AML-193 (cell line): ENCODE results near the gene GATA2.
A peak's percentile ranks its signal among the peaks of the same experiment; 100 is the strongest.

Source experiments
- DNase-seq, 2 experiments: peaks; one replicate each; lab custom pipeline; 2025; lab: John Stamatoyannopoulos, UW

The GATA2 gene

DNA sequence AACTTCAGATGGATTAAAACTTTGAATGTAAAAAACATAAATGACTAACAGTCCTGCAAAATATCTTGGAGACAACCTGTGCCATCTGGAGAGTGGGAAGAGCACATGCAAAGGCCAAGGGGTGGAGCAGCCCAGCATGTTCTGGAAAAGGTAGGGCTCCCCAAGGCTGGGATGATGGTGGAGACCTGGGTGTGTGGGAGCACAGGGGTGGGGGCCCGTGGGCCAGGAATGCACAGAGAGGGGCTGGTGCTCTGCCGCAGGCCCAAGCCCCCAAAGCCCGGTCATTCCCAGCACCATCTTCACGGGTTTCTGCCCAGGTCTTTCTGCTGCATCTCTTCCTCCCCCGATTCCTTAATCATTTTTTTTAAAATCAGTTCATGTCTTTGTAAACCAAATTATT, 9.7 kb upstream of the GATA2 start:
- DNase-seq, result no peak

DNA sequence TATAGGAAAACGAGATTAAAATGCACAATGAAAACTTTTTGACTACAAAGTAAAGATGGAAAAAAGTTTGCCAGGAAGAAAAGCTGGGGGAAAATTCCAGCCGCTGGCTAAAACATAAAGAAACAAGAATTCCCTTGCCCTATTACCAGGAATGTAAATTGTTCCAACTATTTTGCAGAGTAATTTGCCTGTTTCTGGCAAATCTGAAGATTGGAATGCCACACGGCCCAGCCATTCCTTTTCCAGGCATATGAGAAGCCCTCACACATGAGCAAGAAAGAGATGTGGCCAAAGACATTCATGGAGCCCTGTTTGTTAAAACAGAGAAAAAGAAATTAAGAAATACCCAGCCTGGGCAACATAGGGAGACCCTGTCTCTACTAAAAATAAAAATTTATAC, 8.4 kb upstream of the GATA2 start:
- DNase-seq, result no peak

DNA sequence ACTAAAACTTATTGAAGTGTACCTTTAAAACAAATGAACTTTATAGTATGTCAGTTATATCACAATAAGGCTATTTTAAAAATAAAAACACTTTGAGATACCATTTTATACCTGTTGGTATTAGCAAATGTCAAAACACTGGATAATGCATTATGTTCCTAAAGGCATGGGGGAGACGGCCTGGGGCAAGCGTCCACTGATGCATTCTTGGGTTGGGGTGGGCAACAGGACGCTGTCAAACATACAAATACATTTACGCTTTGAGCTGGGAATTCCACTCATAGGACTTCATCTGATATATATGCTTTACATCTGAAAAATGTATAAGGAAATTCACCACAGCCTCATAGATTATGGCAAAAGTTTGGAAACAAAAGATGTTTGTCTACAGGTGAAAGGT, 7.6 kb upstream of the GATA2 start:
- DNase-seq, result no peak

DNA sequence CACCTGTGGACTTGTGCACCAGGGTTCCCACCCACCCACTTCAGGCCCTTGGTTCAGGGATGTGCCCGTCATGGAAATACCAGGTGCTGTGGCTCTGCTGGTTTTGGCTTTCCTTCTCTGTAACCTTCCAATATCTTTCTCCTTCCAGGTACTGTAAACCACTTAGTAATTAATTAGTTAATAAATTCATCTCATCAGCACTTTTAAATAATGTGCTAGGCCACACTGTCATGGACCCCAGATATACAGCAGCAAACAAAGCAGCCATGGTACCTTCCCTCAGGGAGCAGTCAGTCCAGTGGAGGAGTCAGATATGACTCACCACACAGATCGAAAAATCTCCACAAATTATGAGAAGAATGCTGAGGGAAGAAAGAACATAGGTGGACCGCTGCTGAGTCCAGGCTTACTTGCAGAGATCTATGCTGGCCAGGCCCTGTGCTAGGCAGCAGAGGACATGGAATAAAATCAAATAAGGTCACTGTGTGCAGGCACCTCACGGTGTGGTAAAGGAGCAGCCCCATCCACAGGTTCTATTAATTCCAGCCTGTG, 6.8 kb upstream of the GATA2 start:
- DNase-seq, result no peak

DNA sequence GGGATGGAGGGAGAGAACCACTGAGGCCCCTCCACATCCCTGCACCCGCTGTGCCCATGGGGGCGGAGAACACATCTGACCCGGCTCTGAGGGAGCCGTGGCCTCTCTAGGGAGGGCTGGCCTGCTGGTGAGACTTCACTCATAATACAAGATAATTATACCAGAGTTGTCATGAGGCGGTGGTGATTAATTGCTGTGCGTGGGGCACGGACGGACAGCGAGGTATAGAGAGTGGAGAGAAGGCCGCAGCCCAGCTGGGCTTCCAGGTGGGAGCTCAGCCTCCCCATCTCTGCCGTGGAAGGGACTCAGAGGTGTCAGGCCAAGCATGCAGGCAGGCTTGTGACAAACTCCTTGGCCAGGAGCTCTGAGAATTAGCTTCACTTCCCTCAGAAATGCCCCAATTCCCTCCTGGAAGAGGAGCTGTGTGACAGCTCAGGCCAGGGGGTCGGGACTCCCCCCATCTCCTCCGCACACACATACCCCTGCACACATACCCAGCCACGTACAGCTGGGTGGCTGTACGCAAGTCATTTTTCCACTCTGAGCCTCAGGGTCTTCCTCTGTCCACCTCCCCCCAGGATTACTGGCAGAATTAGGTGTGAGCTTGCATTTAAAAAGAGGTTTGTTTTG, 6.0 kb upstream of the GATA2 start:
- DNase-seq, result no peak

DNA sequence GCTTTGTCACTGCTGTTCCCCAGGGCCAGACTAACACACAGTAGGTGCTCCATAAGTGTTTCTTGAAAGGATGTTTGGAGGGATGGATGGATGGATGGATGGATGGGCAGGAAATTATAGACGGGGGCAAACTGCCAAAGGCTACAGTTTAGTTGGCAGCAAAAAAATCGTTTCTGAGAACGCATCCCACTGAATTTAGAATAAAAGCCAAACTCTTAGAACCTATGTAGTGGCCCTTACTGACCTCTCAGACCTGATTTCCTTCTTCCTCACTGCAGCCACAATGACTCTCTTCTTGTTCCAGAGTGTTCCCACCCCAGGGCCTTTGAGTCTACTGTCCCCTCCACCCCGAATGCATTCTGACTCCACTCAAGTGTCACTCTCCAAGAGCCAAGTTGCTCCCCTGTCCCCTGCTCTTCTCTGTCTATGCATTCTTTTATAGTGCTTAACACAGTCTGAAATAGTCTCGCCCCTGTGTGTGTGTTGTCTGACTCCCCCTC, 5.2 kb upstream of the GATA2 start:
- no peak for DNase-seq

- peak; percentile 49 to 53 for DNase-seq
Measured at GRCh38 chr3:128497305-128498126, 4.5 kb upstream of the GATA2 start.

DNA sequence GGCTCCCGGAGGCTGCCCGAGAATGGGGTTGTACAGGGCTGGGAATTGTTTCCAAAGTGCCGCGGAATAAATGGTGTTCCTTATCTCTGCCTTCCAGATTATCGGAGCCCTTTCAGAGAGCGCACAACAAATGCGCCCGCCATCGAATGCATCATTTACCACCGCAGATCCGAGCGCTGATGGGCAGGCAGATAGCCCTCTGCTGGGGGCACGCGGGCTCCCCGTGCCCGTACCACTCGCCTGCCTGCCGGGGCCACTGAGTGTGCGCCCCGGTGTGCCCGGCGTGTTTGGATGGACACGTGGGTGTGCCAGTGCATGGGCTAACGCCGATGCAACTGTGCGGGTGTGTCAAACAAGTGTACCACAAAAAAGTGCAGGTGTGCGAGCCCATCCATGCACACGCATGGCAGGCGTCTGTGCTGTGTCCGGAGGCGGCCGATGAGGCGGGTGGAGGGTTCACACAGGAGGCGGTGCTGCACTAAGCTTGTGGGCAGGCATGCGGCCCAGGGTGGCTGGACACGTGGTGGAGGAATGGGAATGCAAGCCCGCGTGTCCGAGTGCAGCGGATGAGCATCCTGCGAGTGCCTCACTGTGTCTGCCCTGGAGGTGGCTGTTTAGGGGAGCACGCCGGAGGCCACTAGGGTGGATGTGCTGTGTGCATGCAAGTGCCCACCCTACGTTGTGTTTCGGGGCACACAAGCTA, 3.8 kb upstream of the GATA2 start:
- DNase-seq, result no peak

DNA sequence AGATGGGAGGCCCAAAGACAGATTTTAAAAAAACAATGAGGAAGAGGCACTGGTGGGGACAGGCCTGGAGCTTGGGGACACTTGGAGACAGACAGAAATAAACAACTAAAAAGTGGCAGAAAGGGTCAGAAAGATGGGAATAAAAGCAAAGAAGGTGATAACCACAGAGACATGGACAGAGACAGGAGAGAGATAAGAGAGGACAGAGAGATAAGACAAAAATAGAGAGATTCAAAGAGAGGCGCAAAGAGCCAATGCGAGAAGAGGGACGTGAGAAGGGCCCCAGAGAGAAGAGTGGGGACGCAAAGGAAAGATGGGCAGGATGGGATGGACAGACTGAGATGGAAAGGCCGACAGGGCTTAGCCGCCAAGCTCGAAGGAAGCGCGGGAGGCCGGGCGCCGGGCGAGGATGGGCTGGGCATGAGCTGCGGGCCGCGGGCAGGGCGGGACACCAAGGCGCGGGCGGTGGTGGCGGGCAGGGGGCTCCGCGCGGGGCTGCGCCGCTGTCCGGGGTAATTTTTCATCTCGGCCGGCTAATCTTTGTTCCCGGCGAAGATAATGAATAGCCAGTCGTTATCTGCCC, 3.1 kb upstream of the GATA2 start:
- no peak for DNase-seq

- no peak for DNase-seq
Measured at GRCh38 chr3:128495435-128495970, 2.5 kb upstream of the GATA2 start.

DNA sequence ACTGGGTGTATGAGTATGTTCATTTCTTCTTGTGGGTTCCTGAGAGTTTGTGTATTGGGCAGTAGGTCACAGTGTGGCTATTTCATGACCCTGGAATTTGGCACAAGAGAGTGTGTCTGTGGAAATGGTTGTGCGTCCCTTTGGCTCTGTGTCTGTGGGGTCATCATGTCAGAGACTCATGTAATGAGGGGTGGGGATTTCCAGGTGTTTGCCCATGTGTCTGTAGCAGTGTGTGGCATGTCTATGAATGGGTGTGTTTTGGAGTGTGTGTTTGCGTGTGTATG, 1.3 kb upstream of the GATA2 start:
- DNase-seq, result no peak

DNA sequence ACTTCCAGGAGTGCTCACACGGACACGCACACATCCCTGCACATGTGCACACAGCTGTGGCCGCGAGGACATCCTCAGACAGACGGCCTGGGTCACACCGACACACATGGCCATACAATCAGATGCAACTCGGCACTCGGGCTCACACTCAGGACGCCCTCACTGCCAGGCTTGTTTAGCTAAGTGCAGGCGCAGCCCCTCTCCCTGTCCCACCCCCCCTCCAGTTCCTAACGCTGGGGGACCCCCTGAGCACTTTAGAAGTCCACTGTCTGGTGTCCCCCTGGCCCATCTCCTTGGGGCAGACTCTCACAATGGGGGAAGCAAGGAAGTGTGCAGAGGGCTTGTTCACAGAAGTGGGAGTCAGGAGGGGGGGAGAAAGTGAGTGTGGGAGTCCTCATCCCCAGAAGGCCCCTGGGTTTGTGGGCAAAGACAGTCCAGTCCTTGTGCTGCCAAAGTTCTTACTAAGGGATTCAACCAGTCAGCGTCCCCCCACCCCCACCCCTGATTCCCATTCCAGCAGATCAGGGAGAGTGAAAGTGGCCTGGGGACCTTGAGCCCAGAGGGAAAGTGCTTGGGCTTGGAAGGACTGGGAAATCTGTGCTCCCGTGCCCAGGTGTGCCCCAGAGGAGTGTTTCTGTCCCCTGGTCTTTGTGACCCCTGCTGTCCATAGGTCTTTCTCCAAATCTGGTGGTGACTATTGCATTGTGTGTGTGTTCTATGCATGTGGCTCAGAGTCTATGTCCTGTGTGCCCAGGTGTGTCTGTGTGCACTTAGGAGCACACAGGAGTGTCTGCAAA, 767 bp upstream of the GATA2 start:
- DNase-seq, result no peak

DNA sequence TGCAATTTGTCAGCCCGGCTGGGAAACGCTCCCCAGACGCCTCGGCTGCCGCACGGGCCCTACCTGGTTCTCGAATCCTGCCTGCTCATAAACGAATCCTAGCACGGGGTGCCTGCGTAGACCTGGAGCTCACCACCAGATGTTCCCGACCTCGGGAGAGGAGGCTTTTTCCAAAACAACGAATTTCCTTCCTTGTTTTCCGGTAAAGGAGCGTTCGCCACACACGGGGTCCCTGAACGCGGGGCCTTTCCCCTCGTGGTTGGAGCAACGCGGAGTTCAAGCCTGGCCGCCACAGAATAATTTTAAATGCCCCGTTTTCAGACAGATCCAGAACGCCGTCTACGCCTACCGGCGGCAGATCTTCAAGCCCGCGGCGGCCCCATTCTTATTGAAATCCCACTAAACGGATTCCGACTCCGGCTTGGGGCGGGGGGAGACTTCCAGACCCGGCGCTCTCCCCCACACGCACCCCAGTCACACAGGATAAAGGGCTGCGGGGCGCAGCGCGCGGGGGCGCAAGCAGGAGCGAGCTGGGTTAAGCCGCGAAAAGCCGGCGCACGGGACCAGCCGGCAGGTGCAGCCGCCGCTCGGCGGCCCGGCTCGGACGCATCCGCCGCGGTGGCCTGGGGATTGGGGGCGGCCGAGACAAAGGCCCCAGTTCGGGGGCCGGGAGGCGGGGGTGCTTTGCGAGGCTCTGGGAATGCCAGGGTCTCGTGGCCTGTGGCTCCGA, 895 bp downstream of the GATA2 start:
- DNase-seq, result no peak

DNA sequence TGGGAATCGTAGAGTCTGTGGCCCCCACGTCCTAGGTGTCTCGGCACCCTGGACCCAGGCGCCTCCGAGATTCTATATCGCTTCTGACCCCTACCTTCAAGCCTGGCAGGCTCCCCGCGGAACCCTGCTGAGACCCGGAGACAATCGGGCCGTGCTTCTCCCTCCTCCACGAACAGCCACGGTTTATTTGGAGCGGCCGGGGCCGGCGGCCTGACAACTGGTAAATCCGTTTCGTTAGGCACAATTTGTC, 1.4 kb downstream of the GATA2 start:
- DNase-seq, result no peak

DNA sequence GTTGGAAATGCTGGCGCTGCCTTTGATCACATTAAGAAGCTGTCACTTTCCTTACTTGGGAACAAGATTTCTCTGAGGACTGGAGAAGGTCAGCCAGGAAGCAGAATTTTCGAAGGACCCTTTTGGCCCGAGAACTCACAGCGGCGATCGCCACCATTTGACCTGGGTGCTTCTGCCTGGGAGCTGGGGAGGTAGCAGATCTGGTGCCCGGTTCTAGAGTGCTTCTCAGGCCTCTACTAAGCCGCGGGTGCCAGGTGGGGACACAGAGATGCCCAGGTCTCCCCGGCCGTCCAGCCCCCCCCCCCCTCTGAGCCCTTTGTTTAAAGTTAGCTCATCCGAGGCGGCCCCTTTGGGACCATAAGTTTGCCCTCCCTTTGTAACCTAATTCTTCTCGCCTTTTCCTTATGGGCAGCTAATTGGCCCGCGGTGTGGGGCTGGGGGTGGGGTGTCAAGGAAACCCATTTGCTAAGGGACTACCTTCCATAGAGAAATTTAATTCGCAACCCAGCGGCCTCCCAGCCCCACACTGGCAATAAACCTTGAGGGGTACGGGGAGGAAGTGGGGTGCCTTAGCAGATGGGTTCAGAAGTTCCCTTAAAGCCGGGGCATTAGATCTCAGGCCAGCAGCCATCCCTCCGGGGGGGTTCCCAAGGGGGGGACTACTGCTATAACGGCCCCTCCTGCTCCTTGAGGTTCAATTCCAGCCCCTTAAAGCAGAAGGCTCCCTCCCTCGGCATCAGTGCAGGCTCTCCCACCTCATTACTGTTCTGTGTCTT, 1.9 kb downstream of the GATA2 start:
- DNase-seq, result no peak

DNA sequence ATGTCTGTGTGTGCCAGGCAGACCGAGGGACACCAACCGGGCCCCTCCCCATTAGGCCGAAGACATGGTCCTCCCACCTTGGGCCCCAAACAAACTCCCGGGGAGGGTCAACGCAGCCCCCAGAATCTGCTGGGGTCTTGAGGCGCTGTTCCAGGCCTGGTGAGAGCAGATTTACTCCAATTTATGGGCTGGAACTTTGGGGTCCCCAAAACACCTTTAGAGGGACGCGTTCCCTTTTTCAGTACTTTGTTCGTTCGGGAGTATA, 2.4 kb downstream of the GATA2 start:
- no peak for DNase-seq

DNA sequence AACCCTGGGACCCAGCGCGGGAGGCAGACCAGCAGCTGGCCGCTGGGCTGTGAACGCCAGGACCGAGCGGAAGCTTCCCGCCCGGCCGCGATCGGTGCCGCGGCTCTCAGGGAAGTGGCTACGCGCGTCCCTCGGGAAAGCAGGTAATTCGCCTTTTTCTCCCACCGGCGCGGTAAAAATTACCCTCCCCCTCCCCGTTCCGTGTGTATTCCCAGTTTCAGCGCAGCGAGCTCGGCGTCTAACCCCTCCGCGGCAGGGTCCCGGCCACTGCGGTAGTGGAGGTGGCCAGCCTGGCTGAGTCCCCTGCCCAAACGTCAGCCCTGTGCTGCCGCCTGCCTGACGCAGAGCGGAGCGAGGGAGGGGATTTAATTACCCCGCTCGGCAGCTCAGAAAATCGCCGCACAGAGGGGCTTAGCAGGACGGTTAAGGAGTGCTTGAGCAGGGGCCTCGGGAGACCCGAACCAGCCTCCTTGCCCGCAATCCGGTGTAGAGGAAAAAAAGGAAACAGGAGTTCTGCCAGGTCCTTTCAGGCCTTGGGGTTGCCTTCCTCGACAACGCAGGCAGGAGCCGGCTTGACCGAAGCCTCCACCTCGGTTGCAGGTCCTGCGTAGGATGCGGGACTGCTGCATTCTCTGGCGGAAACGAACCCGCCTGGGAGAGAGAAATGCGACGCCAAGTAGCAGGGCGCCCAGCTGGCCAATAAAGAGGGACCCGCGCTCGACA, 2.9 kb downstream of the GATA2 start:
- DNase-seq, result no peak

GRCh38 chr3:128489674-128489926, 3.4 kb downstream of the GATA2 start:
- no peak for DNase-seq

DNA sequence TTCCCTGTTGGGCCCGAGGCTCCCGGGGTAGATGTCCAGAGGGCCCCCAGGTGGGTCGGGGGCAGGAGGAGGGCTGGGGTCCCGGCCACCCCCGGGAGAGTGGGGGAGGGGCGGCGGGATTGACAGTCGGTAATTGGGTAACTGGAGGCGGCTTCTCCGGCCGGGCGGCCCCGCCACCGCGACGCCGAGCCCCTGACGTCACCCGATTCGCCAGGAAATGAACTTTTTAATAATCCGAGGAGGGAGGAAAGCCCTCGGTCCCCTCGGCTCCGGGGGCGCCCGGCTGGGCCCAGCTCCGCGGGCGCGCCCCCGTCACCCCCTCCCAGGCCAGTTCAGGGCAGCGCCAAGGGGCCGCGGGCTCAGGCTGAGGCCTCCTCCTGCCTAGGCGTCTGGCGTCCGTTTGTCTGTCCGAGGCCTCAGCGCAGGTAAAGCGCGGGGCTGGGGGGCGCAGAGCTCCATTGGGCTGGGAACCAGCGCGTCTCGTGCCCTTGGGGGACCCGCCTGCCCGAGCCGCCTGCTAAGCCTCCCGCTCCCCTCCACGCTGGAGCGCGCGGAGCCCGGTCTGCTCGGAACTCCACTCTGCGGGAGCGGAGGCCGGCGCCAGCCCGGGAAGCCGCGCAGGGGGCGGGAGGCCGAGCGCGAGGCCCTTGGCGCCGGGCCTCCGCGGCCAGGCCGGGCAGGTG, 3.9 kb downstream of the GATA2 start:
- no peak for DNase-seq

GRCh38 chr3:128488636-128488990, 4.4 kb downstream of the GATA2 start:
- DNase-seq, result no peak
